GM12891 (cell line): ENCODE results near the gene AIG1.

Experiments
- PAX5 ChIP-seq: IDR thresholded peaks from 2 replicates; pipeline ENCODE4 v1.6.1; 2011; ENCODE audit warnings: low read length, moderate library complexity, mild to moderate bottlenecking; ENCODE audit not compliant: insufficient read depth, severe bottlenecking
- POLR2A ChIP-seq: IDR thresholded peaks from 2 replicates; pipeline ENCODE4 v1.6.1; 2011; ENCODE audit warnings: low read depth, low read length, control low read depth
- POLR2AphosphoS5 ChIP-seq: IDR thresholded peaks from 2 replicates; pipeline ENCODE4 v1.6.1; 2011; ENCODE audit warnings: low read depth, low read length, control low read depth
- POU2F2 ChIP-seq: IDR thresholded peaks from 2 replicates; pipeline ENCODE4 v1.6.1; 2011; ENCODE audit warnings: low read depth, mild to moderate bottlenecking, control low read depth, low read length, moderate library complexity
- SPI1 ChIP-seq: IDR thresholded peaks from 2 replicates; pipeline ENCODE4 v1.6.1; 2011; ENCODE audit warnings: low read depth, low read length, control low read depth
- TAF1 ChIP-seq: IDR thresholded peaks from 2 replicates; pipeline ENCODE4 v1.6.1; 2011; ENCODE audit warnings: low read depth, low read length, control low read depth

DNA sequence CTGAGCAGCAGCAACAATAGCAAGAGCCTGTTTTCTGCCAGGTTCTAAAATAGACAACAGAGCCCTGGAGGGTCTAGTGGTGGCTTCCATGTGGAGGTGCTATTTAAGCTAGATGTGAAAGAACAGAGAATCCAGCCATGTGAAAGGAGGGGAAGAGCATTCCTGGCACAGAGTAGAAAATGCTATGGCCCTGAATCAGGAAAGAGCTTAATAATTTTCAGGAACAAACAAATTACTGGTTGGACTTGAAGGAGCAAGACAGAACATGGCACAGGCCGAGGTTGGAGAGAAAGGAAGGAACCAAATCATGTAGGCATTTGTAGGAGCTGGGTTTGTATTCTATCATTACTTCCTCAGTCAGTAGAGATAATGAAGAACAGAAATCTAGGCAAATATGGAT is 98.3 kb downstream of the AIG1 start:
- TF ChIP-seq POLR2AphosphoS5 (no peak), POLR2A (no peak), TAF1 (no peak), PAX5 (no peak), POU2F2 (no peak), SPI1 (no peak)
